ENCODE data around the gene GPAT2.
"Not testable (repeated sequence)": the region's sequence is repeated elsewhere in the genome, so short reads cannot be mapped to it uniquely, and the experiment has no call there.

- not testable (repeated sequence) for TF ChIP-seq CTCF (IDR thresholded peaks at IDR 0.05; ENCODE audit: borderline replicate concordance, extremely low read depth, low read length, poor library complexity, severe bottlenecking); EZH2 (IDR thresholded peaks at IDR 0.05; ENCODE audit: borderline replicate concordance, low read depth, low read length, severe bottlenecking)
Observed at GRCh38 chr2:96069878-96070277, 35.2 kb upstream of the GPAT2 start.
